Stimulated activated CD4-positive, alpha-beta T cell treated with anti-CD3 and anti-CD28 coated beads, Interleukin-2, amount 100 ng/mL, for 24 hours (primary cell): ENCODE measurements around the gene CSMD2.

Source experiments
- DNase-seq, 2 donors: peaks; one replicate each; pipeline ENCODE4 v3.0.0-alpha.2; 2020

CSMD2 gene

DNA sequence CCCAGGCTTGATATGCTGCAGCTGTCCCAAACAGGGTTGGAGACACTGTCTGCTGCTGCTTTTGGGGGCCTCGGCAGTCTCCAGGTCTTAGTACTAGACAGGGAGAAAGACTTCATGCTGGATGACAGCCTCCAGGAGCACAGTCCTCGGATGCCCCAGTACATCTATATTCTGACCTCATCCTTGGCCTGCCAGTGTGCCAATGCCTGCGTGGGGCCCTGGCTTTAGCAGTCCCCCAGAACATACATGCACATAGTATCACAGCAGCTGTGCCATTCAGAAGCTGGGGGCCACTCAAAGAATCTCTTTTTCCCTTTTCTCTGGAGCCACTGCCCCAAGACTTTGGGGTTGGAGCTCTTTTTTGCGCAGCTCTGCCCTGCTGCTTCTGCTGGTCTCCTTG, 697.0 kb downstream of the CSMD2 start:
- DNase-seq: no peak

GRCh38 chr1:33466159-33466558, 698.9 kb downstream of the CSMD2 start:
- DNase-seq: no peak

- DNase-seq: no peak
Measured at GRCh38 chr1:33465316-33465715, 699.7 kb downstream of the CSMD2 start.

- DNase-seq: no peak
Measured at GRCh38 chr1:33464552-33464951, 700.5 kb downstream of the CSMD2 start.
